CD14-positive monocyte (primary cell): ENCODE data around the gene PDE8B. TPM values are rescaled to one million over a fixed set of nuclear protein-coding genes. Genes with fewer than 3 reads are reported as not detected.

Source experiments
- DNase-seq, 3 donors: peaks; one replicate each; pipeline ENCODE4 v3.0.0-alpha.2; 2011 to 2022
- H2AFZ ChIP-seq: 2 replicates; pipeline ENCODE4 v1.6.0; 2012; ENCODE audit warnings: mild to moderate bottlenecking, low read depth, low read length, inconsistent platforms; ENCODE audit not compliant: insufficient read depth, poor library complexity, severe bottlenecking
- H3K27ac ChIP-seq, 2 donors: 1 replicate in 1 of 2; 2 replicates in 1 of 2; pipeline ENCODE4 v1.5.1; 2012 to 2013; ENCODE audit warnings: low read length in 2 of 2, control low read depth in 1 of 2, inconsistent platforms in 1 of 2, low read depth in 1 of 2, mild to moderate bottlenecking in 1 of 2
- H3K27me3 ChIP-seq, 2 donors: one replicate each; pipeline versions ENCODE4 v1.6.0 to v1.6.1; 2011 to 2013; ENCODE audit warnings: low read length in 2 of 2; ENCODE audit not compliant: control insufficient read depth in 2 of 2, insufficient read depth in 2 of 2
- H3K36me3 ChIP-seq, 2 donors: replicated peaks in 1 of 2; 1 replicate in 1 of 2; 2 replicates in 1 of 2; pipeline versions ENCODE4 v1.5.1 to v1.6.1; 2012 to 2013; ENCODE audit warnings: low read length in 2 of 2, control low read depth in 1 of 2, inconsistent platforms in 1 of 2, mild to moderate bottlenecking in 1 of 2; ENCODE audit not compliant: insufficient read depth in 2 of 2, control insufficient read depth in 1 of 2
- H3K4me1 ChIP-seq, 2 donors: 1 replicate in 1 of 2; 2 replicates in 1 of 2; pipeline versions ENCODE4 v1.5.1 to v1.6.1; 2012 to 2013; ENCODE audit warnings: low read length in 2 of 2, control low read depth in 1 of 2, inconsistent platforms in 1 of 2, mild to moderate bottlenecking in 1 of 2, moderate library complexity in 1 of 2; ENCODE audit not compliant: insufficient read depth in 2 of 2, control insufficient read depth in 1 of 2
- H3K4me2 ChIP-seq: replicated peaks from 2 replicates; pipeline ENCODE3; 2012; ENCODE audit warnings: low read length, moderate library complexity, mild to moderate bottlenecking; ENCODE audit not compliant: poor library complexity, severe bottlenecking; ENCODE audit errors: extremely low read depth
- H3K4me3 ChIP-seq, 3 experiments: fragments of 200-600 bp in 1 of 3; sonication (generic) in 1 of 3; replicated peaks in 1 of 3; 1 replicate in 2 of 3; 2 replicates in 1 of 3; pipeline ENCODE4 v1.5.1; 2011 to 2013; ENCODE audit warnings: low read length in 3 of 3, mild to moderate bottlenecking in 3 of 3, control low read depth in 2 of 3, low read depth in 2 of 3, inconsistent platforms in 1 of 3, moderate library complexity in 1 of 3
- H3K79me2 ChIP-seq: 2 replicates; pipeline ENCODE4 v1.6.0; 2012; ENCODE audit warnings: mild to moderate bottlenecking, control low read depth, inconsistent platforms, low read length, moderate library complexity; ENCODE audit not compliant: insufficient read depth
- H3K9ac ChIP-seq: 2 replicates; pipeline ENCODE4 v1.6.0; 2017; ENCODE audit warnings: low read length, mild to moderate bottlenecking; ENCODE audit not compliant: insufficient read depth, poor library complexity, severe bottlenecking
- H3K9me3 ChIP-seq, 2 donors: replicated peaks in 1 of 2; 1 replicate in 1 of 2; 2 replicates in 1 of 2; pipeline versions ENCODE4 v1.5.1 to v1.6.1; 2012 to 2013; ENCODE audit warnings: low read length in 2 of 2, control low read depth in 1 of 2; ENCODE audit not compliant: control insufficient read depth in 1 of 2, insufficient read depth in 1 of 2
- H4K20me1 ChIP-seq: 2 replicates; pipeline ENCODE4 v1.6.0; 2012; ENCODE audit warnings: mild to moderate bottlenecking, low read length, control low read depth, moderate library complexity; ENCODE audit not compliant: insufficient read depth
- H3K27ac Mint-ChIP-seq, 7 donors: one replicate each; pipeline ENCODE4 v1.8.0; 2020; ENCODE audit warnings: mild to moderate bottlenecking in 7 of 7, mixed read lengths in 7 of 7, moderate library complexity in 6 of 7, inconsistent platforms in 2 of 7
- H3K27me3 Mint-ChIP-seq, 3 donors: one replicate each; pipeline ENCODE4 v1.8.0; 2021 to 2022; ENCODE audit warnings: low read depth in 3 of 3, mild to moderate bottlenecking in 3 of 3, mixed read lengths in 3 of 3, moderate library complexity in 3 of 3, inconsistent platforms in 1 of 3
- H3K36me3 Mint-ChIP-seq, 2 donors: one replicate each; pipeline ENCODE4 v1.8.0; 2020; ENCODE audit warnings: mixed read lengths in 2 of 2, inconsistent platforms in 1 of 2, mild to moderate bottlenecking in 1 of 2
- H3K4me1 Mint-ChIP-seq: one replicate; pipeline ENCODE4 v1.8.0; 2020; ENCODE audit warnings: mild to moderate bottlenecking, mixed read lengths
- H3K4me3 Mint-ChIP-seq, 2 donors: one replicate each; pipeline ENCODE4 v1.8.0; 2020; ENCODE audit warnings: mild to moderate bottlenecking in 2 of 2, mixed read lengths in 2 of 2, moderate library complexity in 1 of 2
- H3K9me3 Mint-ChIP-seq, 7 donors: one replicate each; pipeline ENCODE4 v1.8.0; 2020 to 2022; ENCODE audit warnings: mixed read lengths in 7 of 7, mild to moderate bottlenecking in 6 of 7, moderate library complexity in 6 of 7, inconsistent platforms in 2 of 7
- CTCF ChIP-seq: fragments of 200-600 bp; IDR thresholded peaks from one replicate; pipeline ENCODE4 v1.8.0; 2022; ENCODE audit warnings: antibody characterized with exemption, mild to moderate bottlenecking
- WGBS: methylation state at CpG from one replicate; pipeline ENCODE4 v1.1.5; 2013; ENCODE audit warnings: missing lambda C conversion rate; ENCODE audit not compliant: insufficient coverage; 5-methylcytosine and 5-hydroxymethylcytosine counted together
- intact Hi-C, 2 donors: fragments of 100-400 bp; cut with micrococcal nuclease; formaldehyde crosslinking; loops; one replicate each; pipeline versions ENCODE4 v1.15.0 to v1.15.1; 2023
- polyA plus RNA-seq, 3 donors: library from polyadenylated mRNA; depleted of rRNA in 1 of 3; unstranded in 2 of 3; stranded (reverse) in 1 of 3; fragments of 300-500 nt in 2 of 3; fragments of >200 nt in 1 of 3; fragmentation: Illumina TruSeq in 2 of 3; gene quantifications; 1 replicate in 2 of 3; 2 replicates in 1 of 3; pipeline ENCODE4 v1.2.3, GENCODE V29; 2012 to 2021

The PDE8B gene
- polyA plus RNA-seq, 3 donors = 0.11 to 0.61 (median 0.29) TPM

- Histone ChIP-seq H3K27ac (no peak overlapping the region), H3K4me3 (no peak overlapping the region), H4K20me1 (no peaks in the 10 kb centered on the region), H3K27me3 (no peaks in the 10 kb centered on the region), H3K4me1 (no peaks in the 10 kb centered on the region), H2AFZ (no peak overlapping the region), H3K9me3 (no peaks in the 10 kb centered on the region), H3K79me2 (no peaks in the 10 kb centered on the region), H3K4me2 (no peak overlapping the region), H3K36me3 (no peaks in the 10 kb centered on the region), H3K9ac (no peak overlapping the region)
- no peaks in the 10 kb centered on the region for H3K9me3 Mint-ChIP-seq
- H3K4me1 Mint-ChIP-seq = peaks cover 10% of the 10 kb centered on the region
- intact Hi-C loops = no loop called here
- H3K36me3 Mint-ChIP-seq = no peaks in the 10 kb centered on the region
- no peak for TF ChIP-seq CTCF
- no peak for DNase-seq
- no peaks in the 10 kb centered on the region for H3K27me3 Mint-ChIP-seq
- H3K27ac Mint-ChIP-seq = no peak overlapping the region
- H3K4me3 Mint-ChIP-seq = no peak overlapping the region
- no CpG with 5 or more reads among the region's 1 CpG for WGBS
Measured at GRCh38 chr5:77304388-77304787, 93.9 kb downstream of the PDE8B start.

- no peak overlapping the region for H3K27ac Mint-ChIP-seq
- no peaks in the 10 kb centered on the region for H3K4me1 ChIP-seq
Measured at GRCh38 chr5:77305222-77305846, 94.9 kb downstream of the PDE8B start.

More at GRCh38 chr5:77305222-77305846, 94.9 kb downstream of the PDE8B start:
- 83% methylated on average over 2 of the region's 2 CpGs for WGBS
- no peaks in the 10 kb centered on the region for H3K9me3 ChIP-seq
- H3K36me3 ChIP-seq = no peaks in the 10 kb centered on the region
- H4K20me1 ChIP-seq = no peaks in the 10 kb centered on the region
- Mint-ChIP-seq H3K27me3 (no peaks in the 10 kb centered on the region), H3K4me1 (peaks cover 10% of the 10 kb centered on the region), H3K36me3 (no peaks in the 10 kb centered on the region), H3K9me3 (peaks cover 0 to 2% (median 0%) of the 10 kb centered on the region in 7 donors), H3K4me3 (no peak overlapping the region)
- H3K9ac ChIP-seq = no peak overlapping the region
- H3K27ac ChIP-seq = no peak overlapping the region
- H2AFZ ChIP-seq = no peak overlapping the region
- H3K27me3 ChIP-seq = no peaks in the 10 kb centered on the region
- H3K4me3 ChIP-seq = no peak overlapping the region
- no peak for TF ChIP-seq CTCF
- DNase-seq = no peak
- intact Hi-C loops = no loop called here
- no peaks in the 10 kb centered on the region for H3K79me2 ChIP-seq
- no peak overlapping the region for H3K4me2 ChIP-seq
